ENCODE data around the gene HDAC9.

Gene HDAC9

GRCh38 chr7:18467011-18467410, 28.5 kb upstream of the HDAC9 start:
- no peaks in the 10 kb centered on the region for H3K27me3 ChIP-seq
- H3K27ac ChIP-seq = no peak overlapping the region
- no peaks in the 10 kb centered on the region for H3K4me1 ChIP-seq
- no peak overlapping the region for H3K4me2 ChIP-seq
- H3K4me3 ChIP-seq = no peak overlapping the region
- no peak overlapping the region for H3K9ac ChIP-seq
- TF ChIP-seq Cebpa-rat (IDR thresholded peaks at IDR 0.05) = no peak
- H3K9me3 ChIP-seq = no peaks in the 10 kb centered on the region
- H3K36me3 ChIP-seq = no peaks in the 10 kb centered on the region
- H4K20me1 ChIP-seq = no peaks in the 10 kb centered on the region

- Histone ChIP-seq H4K20me1 (no peaks in the 10 kb centered on the region), H3K36me3 (no peaks in the 10 kb centered on the region), H3K9ac (no peak overlapping the region), H3K4me1 (no peaks in the 10 kb centered on the region), H3K4me2 (no peak overlapping the region), H3K27ac (no peak overlapping the region), H3K27me3 (no peaks in the 10 kb centered on the region), H3K9me3 (no peaks in the 10 kb centered on the region), H3K4me3 (no peak overlapping the region)
- TF ChIP-seq Cebpa-rat (IDR thresholded peaks at IDR 0.05) = no peak
Measured at GRCh38 chr7:18468795-18469194, 26.8 kb upstream of the HDAC9 start.

- H3K27me3 ChIP-seq = no peaks in the 10 kb centered on the region
- no peak overlapping the region for H3K4me3 ChIP-seq
- no peak overlapping the region for H3K4me2 ChIP-seq
- no peaks in the 10 kb centered on the region for H3K9me3 ChIP-seq
- TF ChIP-seq Cebpa-rat (IDR thresholded peaks at IDR 0.05) = no peak
- H3K9ac ChIP-seq = no peak overlapping the region
- H3K4me1 ChIP-seq = no peaks in the 10 kb centered on the region
- H3K36me3 ChIP-seq = no peaks in the 10 kb centered on the region
- no peaks in the 10 kb centered on the region for H4K20me1 ChIP-seq
- no peak overlapping the region for H3K27ac ChIP-seq
Measured at GRCh38 chr7:18469316-18469715, 26.2 kb upstream of the HDAC9 start.

GRCh38 chr7:18471476-18472160, 23.9 kb upstream of the HDAC9 start:
- Histone ChIP-seq H4K20me1 (no peaks in the 10 kb centered on the region), H3K4me1 (no peaks in the 10 kb centered on the region), H3K4me2 (no peak overlapping the region), H3K27me3 (no peaks in the 10 kb centered on the region), H3K9ac (no peak overlapping the region), H3K36me3 (no peaks in the 10 kb centered on the region), H3K4me3 (no peak overlapping the region), H3K27ac (no peak overlapping the region), H3K9me3 (no peaks in the 10 kb centered on the region)
- TF ChIP-seq Cebpa-rat (IDR thresholded peaks at IDR 0.05) = no peak

GRCh38 chr7:18472161-18472483, 23.4 kb upstream of the HDAC9 start:
- Histone ChIP-seq H4K20me1 (no peaks in the 10 kb centered on the region), H3K36me3 (no peaks in the 10 kb centered on the region), H3K4me1 (no peaks in the 10 kb centered on the region), H3K4me2 (no peak overlapping the region), H3K9me3 (no peaks in the 10 kb centered on the region), H3K27me3 (no peaks in the 10 kb centered on the region), H3K27ac (no peak overlapping the region), H3K4me3 (no peak overlapping the region), H3K9ac (no peak overlapping the region)
- no peak for TF ChIP-seq Cebpa-rat (IDR thresholded peaks at IDR 0.05)

GRCh38 chr7:18473119-18473518, 22.4 kb upstream of the HDAC9 start:
- Histone ChIP-seq H3K27ac (no peak overlapping the region), H4K20me1 (no peaks in the 10 kb centered on the region), H3K9me3 (no peaks in the 10 kb centered on the region), H3K36me3 (no peaks in the 10 kb centered on the region), H3K9ac (no peak overlapping the region), H3K27me3 (no peaks in the 10 kb centered on the region), H3K4me3 (no peak overlapping the region), H3K4me1 (no peaks in the 10 kb centered on the region), H3K4me2 (no peak overlapping the region)
- TF ChIP-seq Cebpa-rat (IDR thresholded peaks at IDR 0.05) = no peak

- Histone ChIP-seq H3K4me3 (no peak overlapping the region), H4K20me1 (no peaks in the 10 kb centered on the region), H3K9ac (no peak overlapping the region), H3K4me1 (no peaks in the 10 kb centered on the region), H3K4me2 (no peak overlapping the region), H3K9me3 (no peaks in the 10 kb centered on the region), H3K27me3 (no peaks in the 10 kb centered on the region), H3K27ac (no peak overlapping the region), H3K36me3 (no peaks in the 10 kb centered on the region)
- TF ChIP-seq Cebpa-rat (IDR thresholded peaks at IDR 0.05) = no peak
Measured at GRCh38 chr7:18474944-18475343, 20.6 kb upstream of the HDAC9 start.

- no peak for TF ChIP-seq Cebpa-rat (IDR thresholded peaks at IDR 0.05)
- Histone ChIP-seq H4K20me1 (no peaks in the 10 kb centered on the region), H3K4me3 (no peak overlapping the region)
Measured at GRCh38 chr7:18475488-18475887, 20.1 kb upstream of the HDAC9 start.

GRCh38 chr7:18481776-18482175, 13.8 kb upstream of the HDAC9 start:
- H3K9ac ChIP-seq = no peak overlapping the region
- no peak overlapping the region for H3K4me2 ChIP-seq
- H3K27ac ChIP-seq = no peak overlapping the region
- no peaks in the 10 kb centered on the region for H3K36me3 ChIP-seq
- no peak overlapping the region for H3K4me3 ChIP-seq
- no peaks in the 10 kb centered on the region for H3K27me3 ChIP-seq
- H3K9me3 ChIP-seq = no peaks in the 10 kb centered on the region
- no peak for TF ChIP-seq Cebpa-rat (IDR thresholded peaks at IDR 0.05)
- H3K4me1 ChIP-seq = peaks cover 5% of the 10 kb centered on the region; the same call in 1 of the 2 replicates
- H4K20me1 ChIP-seq = no peaks in the 10 kb centered on the region

More at GRCh38 chr7:18475488-18475887, 20.1 kb upstream of the HDAC9 start:
- H3K27me3 ChIP-seq = no peaks in the 10 kb centered on the region
- H3K4me1 ChIP-seq = no peaks in the 10 kb centered on the region
- H3K27ac ChIP-seq = no peak overlapping the region
- no peak overlapping the region for H3K4me2 ChIP-seq
- no peaks in the 10 kb centered on the region for H3K9me3 ChIP-seq
- no peaks in the 10 kb centered on the region for H3K36me3 ChIP-seq
- no peak overlapping the region for H3K9ac ChIP-seq

- Histone ChIP-seq H3K4me3 (no peak overlapping the region), H3K9ac (no peak overlapping the region), H3K36me3 (no peaks in the 10 kb centered on the region), H4K20me1 (no peaks in the 10 kb centered on the region), H3K4me2 (no peak overlapping the region), H3K27me3 (no peaks in the 10 kb centered on the region), H3K27ac (no peak overlapping the region), H3K4me1 (no peaks in the 10 kb centered on the region), H3K9me3 (no peaks in the 10 kb centered on the region)
- no peak for TF ChIP-seq Cebpa-rat (IDR thresholded peaks at IDR 0.05)
Measured at GRCh38 chr7:18488049-18488448, 7.5 kb upstream of the HDAC9 start.

- Histone ChIP-seq H4K20me1 (no peaks in the 10 kb centered on the region), H3K4me1 (peaks cover 15% of the 10 kb centered on the region), H3K27ac (no peak overlapping the region), H3K4me2 (no peak overlapping the region), H3K9ac (no peak overlapping the region), H3K4me3 (no peak overlapping the region), H3K9me3 (no peaks in the 10 kb centered on the region), H3K27me3 (no peaks in the 10 kb centered on the region), H3K36me3 (no peaks in the 10 kb centered on the region)
- no peak for TF ChIP-seq Cebpa-rat (IDR thresholded peaks at IDR 0.05)
Measured at GRCh38 chr7:18489624-18490023, 5.9 kb upstream of the HDAC9 start.
